BE2C (cell line): ENCODE results near the gene OR6B1.
"Not testable (repeated sequence)": the region's sequence is repeated elsewhere in the genome, so short reads cannot be mapped to it uniquely, and the experiment has no call there.

ENCODE experiments used
- DNase-seq: peaks from one replicate; pipeline ENCODE4 v3.0.0-alpha.2; 2020
- H3K27me3 ChIP-seq: fragments of 250-450 bp; sonication (Bioruptor Pico); 2 replicates; pipeline ENCODE4 v1.5.1; 2020; ENCODE audit warnings: mild to moderate bottlenecking
- H3K36me3 ChIP-seq: fragments of 250-450 bp; sonication (Bioruptor Pico); 2 replicates; pipeline ENCODE4 v1.5.1; 2020; ENCODE audit warnings: mild to moderate bottlenecking
- H3K4me1 ChIP-seq: fragments of 250-450 bp; sonication (Bioruptor Pico); 2 replicates; pipeline ENCODE4 v1.5.1; 2020
- H3K4me3 ChIP-seq: 2 replicates; pipeline ENCODE4 v1.5.1; 2011; ENCODE audit warnings: low read depth, low read length
- H3K9me3 ChIP-seq: fragments of 250-450 bp; sonication (Bioruptor Pico); 2 replicates; pipeline ENCODE4 v1.5.1; 2020
- CTCF ChIP-seq: IDR thresholded peaks from 2 replicates; pipeline ENCODE4 v1.5.1; 2012; ENCODE audit warnings: mild to moderate bottlenecking, low read depth, low read length

The OR6B1 gene

DNA sequence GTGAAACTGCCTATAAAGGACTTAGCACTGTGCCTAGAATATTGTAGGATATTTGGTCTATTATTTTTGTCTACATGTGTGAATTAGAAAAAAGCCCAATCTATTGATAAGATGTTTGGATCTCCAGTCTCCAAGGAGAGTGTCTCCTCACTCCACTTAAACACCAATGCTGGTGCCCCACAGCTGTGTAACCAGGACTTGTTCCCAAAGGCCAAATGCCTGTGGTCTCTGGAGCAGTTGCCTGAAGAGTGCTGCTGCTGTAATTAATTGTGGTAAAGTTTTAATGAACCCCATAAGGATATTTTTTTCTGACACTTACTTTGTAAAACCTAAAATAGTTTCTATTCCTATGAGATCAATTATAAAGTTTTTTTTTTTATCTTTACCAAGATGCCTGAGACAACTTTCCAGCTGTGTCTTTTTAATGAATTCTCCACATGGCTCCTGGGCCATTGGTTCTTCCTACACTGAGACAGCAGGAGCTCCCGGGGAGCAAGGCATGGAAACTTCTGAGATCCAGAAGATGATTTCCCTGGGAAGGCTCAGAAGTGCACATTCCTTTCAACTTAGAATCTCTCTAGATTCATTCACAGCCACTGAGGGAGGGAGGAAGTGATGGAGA lies 37.4 kb downstream of the OR6B1 start:
- Histone ChIP-seq H3K36me3 (no peaks in the 10 kb centered on the region), H3K4me3 (no peak overlapping the region), H3K27me3 (no peaks in the 10 kb centered on the region), H3K9me3 (no peaks in the 10 kb centered on the region), H3K4me1 (no peaks in the 10 kb centered on the region)
- TF ChIP-seq CTCF: no peak
- DNase-seq: no peak

DNA sequence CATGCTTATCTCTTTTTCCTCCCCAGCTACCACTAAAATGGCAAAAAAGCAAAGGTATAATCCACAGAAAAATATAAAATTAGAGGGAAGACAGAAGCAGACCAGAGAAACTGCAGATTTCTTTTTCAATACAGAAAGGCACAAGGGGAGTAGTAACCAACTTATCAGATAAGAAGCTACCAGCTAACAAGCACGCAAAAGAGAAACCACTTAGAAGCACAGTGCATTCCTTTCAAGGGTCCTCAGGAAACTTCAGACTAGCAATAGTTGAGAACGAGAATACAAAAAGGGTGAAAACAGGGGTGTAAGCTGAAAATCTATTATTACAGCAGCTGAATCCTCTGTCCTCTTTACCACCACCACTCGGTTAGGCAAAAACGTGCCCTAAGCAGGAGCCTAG lies 38.8 kb downstream of the OR6B1 start:
- H3K4me1 ChIP-seq: no peaks in the 10 kb centered on the region
- H3K9me3 ChIP-seq: no peaks in the 10 kb centered on the region
- H3K4me3 ChIP-seq: no peak overlapping the region
- no peaks in the 10 kb centered on the region for H3K36me3 ChIP-seq
- H3K27me3 ChIP-seq: no peaks in the 10 kb centered on the region
- no peak for DNase-seq
- TF ChIP-seq CTCF: no peak

DNA sequence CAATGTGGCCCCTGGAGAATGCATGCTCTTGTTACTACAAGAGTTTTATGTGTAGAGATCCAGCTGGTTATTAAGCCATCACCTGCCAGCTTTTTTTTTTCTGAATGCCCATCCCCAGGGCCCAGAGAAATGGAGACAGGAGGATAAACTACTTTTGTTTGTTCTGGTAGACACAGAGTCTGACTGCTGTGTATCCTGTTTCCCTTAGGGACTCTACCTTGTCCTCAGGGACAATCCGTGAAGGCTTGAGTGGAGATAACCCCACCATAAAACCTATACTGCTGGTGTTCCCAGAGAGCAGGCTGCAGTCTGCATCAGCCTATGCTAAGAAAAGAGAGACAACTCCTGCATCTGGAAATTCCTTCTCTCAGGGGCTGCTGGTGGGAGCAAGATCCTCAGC lies 48.5 kb downstream of the OR6B1 start, which contains the start of gene OR2A5:
Gene OR2A5, plus strand, starts transcription at position 301 of the 400 bp plus-strand sequence. CDS start 1,454 bp downstream, outside the sequence.
- no peak for DNase-seq
- no peaks in the 10 kb centered on the region for H3K27me3 ChIP-seq
- H3K4me3 ChIP-seq: no peak within 1 kb of the TSS
- no peak for TF ChIP-seq CTCF
- H3K9me3 ChIP-seq: no peaks in the 10 kb centered on the region
- H3K4me1 ChIP-seq: no peaks in the 10 kb centered on the region
- H3K36me3 ChIP-seq: no peaks in the 10 kb centered on the region

- no peaks in the 10 kb centered on the region for H3K27me3 ChIP-seq
- no peak for TF ChIP-seq CTCF
- H3K9me3 ChIP-seq: no peaks in the 10 kb centered on the region
- H3K4me1 ChIP-seq: no peaks in the 10 kb centered on the region
- DNase-seq: no peak
- H3K4me3 ChIP-seq: no peak overlapping the region
- H3K36me3 ChIP-seq: no peaks in the 10 kb centered on the region
Measured at GRCh38 chr7:144049491-144049890, 49.4 kb downstream of the OR6B1 start.

- no peak overlapping the region for H3K4me3 ChIP-seq
- H3K9me3 ChIP-seq: no peaks in the 10 kb centered on the region
- no peak for DNase-seq
- no peak for TF ChIP-seq CTCF
- H3K27me3 ChIP-seq: no peaks in the 10 kb centered on the region
- H3K4me1 ChIP-seq: no peaks in the 10 kb centered on the region
- no peaks in the 10 kb centered on the region for H3K36me3 ChIP-seq
Measured at GRCh38 chr7:144050093-144050492, 50.0 kb downstream of the OR6B1 start.

GRCh38 chr7:144050884-144051283 lies 50.8 kb downstream of the OR6B1 start:
- not testable (repeated sequence) for H3K4me3 ChIP-seq, H3K4me1 ChIP-seq, DNase-seq, H3K9me3 ChIP-seq, H3K36me3 ChIP-seq, H3K27me3 ChIP-seq
